ENCODE data around the gene EIF3B. TPM values are rescaled to one million over a fixed set of nuclear protein-coding genes. Genes with fewer than 3 reads are reported as not detected.

EIF3B gene
- total and polyA plus RNA-seq, 2 of the 4 experiments (the other 2 are of a cell fraction) = 105 to 201 TPM

- no peak overlapping the region for H2BK120ac ChIP-seq (ENCODE audit: low read depth, low read length)
- H4K8ac ChIP-seq (ENCODE audit: low read depth in 2 of 2, low read length in 2 of 2) = no peak overlapping the region
- H2AK9ac ChIP-seq (replicated peaks; ENCODE audit: low read depth, low read length, poor library complexity) = no peak overlapping the region
- no peaks in the 10 kb centered on the region for H3K36me3 ChIP-seq (ENCODE audit: control insufficient read depth, insufficient read depth, low read length)
- no peak overlapping the region for H2AFZ ChIP-seq (replicated peaks; ENCODE audit: low read length, poor library complexity)
- H2BK20ac ChIP-seq (ENCODE audit: low read depth, low read length) = no peak overlapping the region
- no peaks in the 10 kb centered on the region for H3K27me3 ChIP-seq (ENCODE audit: control insufficient read depth, insufficient read depth, low read length)
- H3K4me3 ChIP-seq (ENCODE audit: insufficient read depth, low read depth, low read length) = no peak overlapping the region
- H3K18ac ChIP-seq (ENCODE audit: low read depth, low read length) = no peak overlapping the region
- CTCF ChIA-PET = no interaction called here
- POLR2A ChIA-PET (ENCODE audit: unreplicated experiment) = no interaction called here
- H3K4me1 ChIP-seq (ENCODE audit: control insufficient read depth, insufficient read depth, low read length) = peaks cover 3% of the 10 kb centered on the region; the same call in 1 of the 2 replicates
- no peak overlapping the region for H3K4ac ChIP-seq (ENCODE audit: low read depth, low read length)
- H4K91ac ChIP-seq (ENCODE audit: insufficient read depth, low read depth, low read length) = no peak overlapping the region
- no peak overlapping the region for H3K23ac ChIP-seq (ENCODE audit: low read depth, low read length)
- dilution Hi-C loops (cut with HindIII; ENCODE audit: low sequenced_read_pairs, unreplicated experiment) (no loop called here), intact Hi-C loops (cut with micrococcal nuclease) (no loop called here), in situ Hi-C loops (cut with MboI; ENCODE audit: low sequenced_read_pairs) (no loop called here)
- H3K9me1 ChIP-seq (ENCODE audit: insufficient read depth, low read length) = peaks cover 4% of the 10 kb centered on the region; the same call in 1 of the 2 replicates
- TF ChIP-seq SMC3 (IDR thresholded peaks at IDR 0.05; ENCODE audit: low read depth, low read length) = no peak
- H3K27ac ChIP-seq (ENCODE audit: insufficient read depth, low read length) = no peak overlapping the region
- H4K5ac ChIP-seq (ENCODE audit: low read depth, low read length) = no peak overlapping the region
- H3K79me1 ChIP-seq (ENCODE audit: low read depth in 1 of 2, low read length in 2 of 2) = peaks cover 17 to 28% of the 10 kb centered on the region in 2 experiments
- no CpG with 5 or more reads among the region's 7 CpGs for WGBS, 2 experiments (ENCODE audit: extremely low coverage in 2 of 2, insufficient read length in 1 of 2)
- H3K56ac ChIP-seq (ENCODE audit: extremely low read depth, insufficient read depth, low read length) = no peak overlapping the region
- no peak overlapping the region for H2BK15ac ChIP-seq (ENCODE audit: low read depth, low read length)
- H3K14ac ChIP-seq (replicated peaks; ENCODE audit: low read depth, low read length) = no peak overlapping the region
- peaks cover 12% of the 10 kb centered on the region for H4K20me1 ChIP-seq (ENCODE audit: insufficient read depth, low read length)
- BruUV-seq (replicated peaks) = no TSS peak
- H3K9ac ChIP-seq (ENCODE audit: low read depth, low read length) = no peak overlapping the region
- H2AK5ac ChIP-seq (ENCODE audit: low read depth, low read length) = no peak overlapping the region
- H2BK5ac ChIP-seq (ENCODE audit: low read depth, low read length, poor library complexity, severe bottlenecking) = no peak overlapping the region
- H3K9me3 ChIP-seq (ENCODE audit: control insufficient read depth, insufficient read depth, low read length) = no peaks in the 10 kb centered on the region
- H3K4me2 ChIP-seq (ENCODE audit: low read depth, low read length) = no peak overlapping the region
- ATAC-seq (ENCODE audit: low read depth) (no peak), DNase-seq (no peak)
These were observed 65.7 kb downstream of the EIF3B start for GRCh38 chr7:2420216-2420933.
